HepG2 (cell line): ENCODE measurements around the gene MAPK1. TPM values are rescaled to one million over a fixed set of nuclear protein-coding genes. Genes with fewer than 3 reads are reported as not detected.
"Not testable (repeated sequence)": the region's sequence is repeated elsewhere in the genome, so short reads cannot be mapped to it uniquely, and the experiment has no call there.

Experiments
- ATAC-seq: fragments of 200-7000 bp; cut with Tn5 transposase; 3 replicates; pipeline ENCODE4 v1.9.1; 2020; ENCODE audit warnings: mild to moderate bottlenecking, moderate library complexity
- BruUV-seq: library from RNA; stranded (reverse); fragments of 400-500 nt; replicated peaks from 2 replicates; lab custom pipeline; 2021; lab: Mats Ljungman, UMichigan
- CTCF ChIA-PET: fragments of 300-600 bp; formaldehyde crosslinking; extraction: SDS; loops from one replicate; lab custom pipeline; 2021; ENCODE audit warnings: low total read pairs, inconsistent platforms, low intra/inter-chr PET ratio; lab: Yijun Ruan, JAX
- POLR2A ChIA-PET: fragments of 350-600 bp; sonication (Branson Sonifier 250); formaldehyde crosslinking; loops from one replicate; lab custom pipeline; 2020; ENCODE audit warnings: antibody characterized with exemption, inconsistent platforms; lab: Yijun Ruan, JAX
- DNase-seq: peaks from one replicate; pipeline ENCODE4 v3.0.0-alpha.2; 2015; ENCODE audit warnings: low spot score
- FAIRE-seq: peaks from 3 replicates; lab custom pipeline; 2011; peaks lifted over from hg19 to GRCh38; lab: Jason Lieb, UNC
- H2AFZ ChIP-seq: one replicate; pipeline ENCODE4 v1.6.1; 2011; ENCODE audit warnings: low read length, inconsistent platforms
- H3K27ac ChIP-seq: fragments of 300-600 bp; 3 replicates; pipeline ENCODE4 v1.8.0; 2011; ENCODE audit warnings: mixed run types, mild to moderate bottlenecking, mixed read lengths, low read length, inconsistent platforms; ENCODE audit not compliant: insufficient read depth; ENCODE audit errors: extremely low read length
- H3K27me3 ChIP-seq, 2 experiments: fragments of 200-600 bp in 1 of 2; 2 replicates in 1 of 2; 3 replicates in 1 of 2; pipeline versions ENCODE4 v1.6.0 to v1.8.0; 2011; ENCODE audit warnings: low read length in 2 of 2, mild to moderate bottlenecking in 2 of 2, moderate library complexity in 2 of 2, inconsistent platforms in 1 of 2; ENCODE audit not compliant: insufficient read depth in 2 of 2, control insufficient read depth in 1 of 2
- H3K36me3 ChIP-seq, 2 experiments: fragments of 200-600 bp in 1 of 2; replicated peaks in 1 of 2; 2 replicates in 1 of 2; 3 replicates in 1 of 2; pipeline versions ENCODE4 v1.5.1 to v1.8.0; 2011; ENCODE audit warnings: low read length in 2 of 2, inconsistent platforms in 1 of 2; ENCODE audit not compliant: insufficient read depth in 2 of 2, control insufficient read depth in 1 of 2
- H3K4me1 ChIP-seq: 2 replicates; pipeline ENCODE4 v1.5.1; 2012; ENCODE audit warnings: low read length, inconsistent platforms; ENCODE audit not compliant: insufficient read depth
- H3K4me2 ChIP-seq: 2 replicates; pipeline ENCODE4 v1.6.0; 2011; ENCODE audit warnings: low read depth, low read length, inconsistent platforms
- H3K4me3 ChIP-seq, 3 experiments: fragments of 200-600 bp in 1 of 3; sonication (generic), shearing (Covaris generic) in 1 of 3; replicated peaks in 1 of 3; 2 replicates each; pipeline ENCODE4 v1.5.1; 2011 to 2016; ENCODE audit warnings: low read length in 3 of 3, inconsistent platforms in 2 of 3, low read depth in 2 of 3, mild to moderate bottlenecking in 2 of 3, control low read depth in 1 of 3, mixed read lengths in 1 of 3; ENCODE audit not compliant: insufficient read depth in 1 of 3
- H3K79me2 ChIP-seq: one replicate; pipeline ENCODE4 v1.6.1; 2011; ENCODE audit warnings: low read length, inconsistent platforms; ENCODE audit not compliant: insufficient read depth
- H3K9ac ChIP-seq: 2 replicates; pipeline ENCODE4 v1.6.0; 2011; ENCODE audit warnings: mild to moderate bottlenecking, low read depth, low read length, inconsistent platforms; ENCODE audit not compliant: insufficient read depth
- H3K9me3 ChIP-seq: 2 replicates; pipeline ENCODE4 v1.5.1; 2012; ENCODE audit warnings: mild to moderate bottlenecking, low read length
- H4K20me1 ChIP-seq: 2 replicates; pipeline ENCODE4 v1.6.0; 2011; ENCODE audit warnings: inconsistent platforms, mild to moderate bottlenecking, low read length, moderate library complexity; ENCODE audit not compliant: insufficient read depth
- SIN3A ChIP-seq: IDR thresholded peaks from 2 replicates; pipeline ENCODE4 v1.6.1; 2011; ENCODE audit warnings: low read depth, mild to moderate bottlenecking, control low read depth, low read length, borderline replicate concordance
- ZNF121 ChIP-seq: sonication (generic); formaldehyde crosslinking; IDR thresholded peaks from 2 replicates; pipeline ENCODE4 v1.5.0; 2020; ENCODE audit warnings: mild to moderate bottlenecking, missing genetic modification reagents
- ZNF770 ChIP-seq: sonication (generic); formaldehyde crosslinking; IDR thresholded peaks from 2 replicates; pipeline ENCODE4 v1.5.0; 2020; ENCODE audit warnings: mild to moderate bottlenecking, missing genetic modification reagents
- WGBS: methylation state at CpG from one replicate; pipeline ENCODE4 v1.1.6; 2017; ENCODE audit warnings: low lambda C conversion rate; 5-methylcytosine and 5-hydroxymethylcytosine counted together
- in situ Hi-C: cut with HindIII; loops from 2 replicates; pipeline ENCODE4 v1.10.0; 2017; ENCODE audit warnings: low pct_unique_long_range_greater_than_20kb; ENCODE audit not compliant: extremely low pct_ligation_motif_present
- intact Hi-C: fragments of 100-400 bp; cut with micrococcal nuclease; formaldehyde crosslinking; loops from one replicate; pipeline ENCODE4 v1.10.0; 2022; ENCODE audit not compliant: unreplicated experiment
- polyA plus RNA-seq, 8 experiments: library from polyadenylated mRNA; depleted of rRNA in 3 of 8; stranded (reverse) in 7 of 8; unstranded in 1 of 8; fragments of >200 nt; fragmentation: Illumina TruSeq in 4 of 8; extraction: Trizol in 4 of 8; gene quantifications; 2 replicates each; pipeline versions ENCODE4 v1.2.1 to v1.2.3, GENCODE V29; 2011 to 2016; ENCODE audit warnings: low read depth in 4 of 8, missing spikeins in 1 of 8, mixed read lengths in 1 of 8; ENCODE audit not compliant: insufficient read depth in 1 of 8
- total RNA-seq, 5 experiments: library from RNA; depleted of rRNA; stranded (reverse); fragments of >200 nt; fragmentation: Illumina TruSeq; extraction: Trizol; gene quantifications; 2 replicates each; pipeline ENCODE4 v1.2.3, GENCODE V29; 2016; ENCODE audit warnings: low read depth in 1 of 5

The MAPK1 gene
- total and polyA plus RNA-seq, 2 of the 13 experiments (the other 11 are each of a cell fraction or from before 2014, with no cell fraction given) = 107 to 114 TPM

- no peaks in the 10 kb centered on the region for H4K20me1 ChIP-seq
- H3K4me3 ChIP-seq = no peak overlapping the region
- 58% methylated on average over 7 of the region's 7 CpGs for WGBS
- ChIA-PET CTCF (no interaction called here), POLR2A (no interaction called here)
- TF ChIP-seq SIN3A = no peak
- peak; percentile 76 for TF ChIP-seq ZNF770 (CRISPR knock-in tag)
- FAIRE-seq (no peak), ATAC-seq (no peak), DNase-seq (no peak)
- H3K27ac ChIP-seq = no peak overlapping the region
- H3K27me3 ChIP-seq = no peaks in the 10 kb centered on the region
- no peaks in the 10 kb centered on the region for H3K36me3 ChIP-seq
- intact Hi-C loops = no loop called here
- H3K9me3 ChIP-seq = no peaks in the 10 kb centered on the region
- H3K4me1 ChIP-seq = peaks cover 5% of the 10 kb centered on the region
- no peak overlapping the region for H3K9ac ChIP-seq
- BruUV-seq = no TSS peak
- H2AFZ ChIP-seq = no peak overlapping the region
- no peak overlapping the region for H3K4me2 ChIP-seq
- in situ Hi-C loops = no loop called here
- H3K79me2 ChIP-seq = no peaks in the 10 kb centered on the region
Observed at GRCh38 chr22:21873619-21874018, 6.2 kb upstream of the MAPK1 start.

GRCh38 chr22:21872741-21873140 lies 5.3 kb upstream of the MAPK1 start:
- H2AFZ ChIP-seq, DNase-seq, BruUV-seq, intact Hi-C loops, H3K79me2 ChIP-seq, H3K27ac ChIP-seq, in situ Hi-C loops, FAIRE-seq, H3K4me2 ChIP-seq, POLR2A ChIA-PET, H4K20me1 ChIP-seq, ATAC-seq, H3K36me3 ChIP-seq, CTCF ChIA-PET, H3K27me3 ChIP-seq, H3K9ac ChIP-seq, H3K4me3 ChIP-seq, H3K9me3 ChIP-seq: not testable (repeated sequence)
- TF ChIP-seq ZNF121 (CRISPR knock-in tag) = peak; percentile 26; the same call in 1 of the 2 replicates
- H3K4me1 ChIP-seq = peaks cover 13% of the 10 kb centered on the region
- WGBS = 94% methylated on average over 4 of the region's 4 CpGs
